K562 (cell line): ENCODE data around the gene CBR4. TPM values are rescaled to one million over a fixed set of nuclear protein-coding genes. Genes with fewer than 3 reads are reported as not detected.

ENCODE experiments used
- ASH1L ChIP-seq: fragments of 450-650 bp; IDR thresholded peaks from 2 replicates; pipeline ENCODE4 v1.6.1; 2018; ENCODE audit warnings: borderline replicate concordance, mild to moderate bottlenecking, low read depth; ENCODE audit not compliant: partially characterized antibody
- CHD2 ChIP-seq: IDR thresholded peaks from 2 replicates; pipeline ENCODE4 v1.6.1; 2011; ENCODE audit warnings: low read depth, low read length
- DNMT1 ChIP-seq: fragments of 450-650 bp; IDR thresholded peaks from 2 replicates; pipeline ENCODE4 v1.6.1; 2016; ENCODE audit warnings: antibody characterized with exemption, mild to moderate bottlenecking
- EP300 ChIP-seq: IDR thresholded peaks from 2 replicates; pipeline ENCODE4 v1.6.1; 2012; ENCODE audit warnings: low read length, improper control_type of control experiment
- HSF4 ChIP-seq: fragments of 250-450 bp; sonication (Bioruptor Pico); IDR thresholded peaks from 2 replicates; pipeline ENCODE4 v2.1.2; 2022; ENCODE audit warnings: mild to moderate bottlenecking, moderate library complexity, borderline replicate concordance
- MXI1 ChIP-seq: IDR thresholded peaks from 2 replicates; pipeline ENCODE4 v1.6.1; 2011; ENCODE audit warnings: low read depth, mild to moderate bottlenecking, improper control_type of control experiment, low read length
- NUFIP1 ChIP-seq: fragments of 450-650 bp; IDR thresholded peaks from 2 replicates; pipeline ENCODE4 v1.6.1; 2018; ENCODE audit not compliant: partially characterized antibody
- SAFB ChIP-seq: fragments of 200-400 bp; formaldehyde crosslinking; IDR thresholded peaks from 2 replicates; pipeline ENCODE4 v1.6.1; 2017; ENCODE audit warnings: low read depth, low read length, borderline replicate concordance
- SIX5 ChIP-seq, 2 experiments: IDR thresholded peaks; 2 replicates each; pipeline ENCODE4 v1.6.1; 2011; ENCODE audit warnings: low read length in 2 of 2, borderline replicate concordance in 1 of 2, low read depth in 1 of 2, mild to moderate bottlenecking in 1 of 2, moderate library complexity in 1 of 2; ENCODE audit not compliant: insufficient read depth in 1 of 2
- YY1 ChIP-seq, 3 experiments: IDR thresholded peaks; 2 replicates each; pipeline ENCODE4 v1.6.1; 2011; ENCODE audit warnings: low read length in 2 of 3, mild to moderate bottlenecking in 2 of 3, moderate library complexity in 2 of 3, borderline replicate concordance in 1 of 3, control low read depth in 1 of 3, low read depth in 1 of 3; ENCODE audit not compliant: insufficient read depth in 3 of 3, insufficient replicate concordance in 2 of 3, control insufficient read depth in 1 of 3, insufficient read length in 1 of 3; ENCODE audit errors: extremely low read depth in 1 of 3
- ZFPM2 ChIP-seq: fragments of 250-450 bp; sonication (Bioruptor Pico); IDR thresholded peaks from 2 replicates; pipeline ENCODE4 v1.5.1; 2022; ENCODE audit warnings: mild to moderate bottlenecking
- ZNF124 ChIP-seq: sonication (generic); formaldehyde crosslinking; IDR thresholded peaks from 2 replicates; pipeline ENCODE4 v1.8.1; 2022; ENCODE audit warnings: missing genetic modification reagents
- polyA plus RNA-seq, 8 experiments: library from polyadenylated mRNA; depleted of rRNA in 4 of 8; stranded (reverse) in 5 of 8; unstranded in 3 of 8; fragments of >200 nt; fragmentation: Nextera tagmentation in 2 of 8; fragmentation: Illumina TruSeq in 1 of 8; extraction: Ambion mirVana in 2 of 8; extraction: Trizol in 1 of 8; gene quantifications; 2 replicates each; pipeline versions ENCODE4 v1.2.1 to v1.2.3, GENCODE V29; 2011 to 2014; ENCODE audit warnings: inconsistent platforms in 1 of 8, missing spikeins in 1 of 8
- total RNA-seq, 7 experiments: library from RNA; depleted of rRNA in 6 of 7; stranded (reverse); fragments of >200 nt in 6 of 7; fragmentation: Illumina TruSeq in 2 of 7; extraction: Trizol in 2 of 7; gene quantifications; 2 replicates each; pipeline versions ENCODE4 v1.2.1 to v1.2.3, GENCODE V29; 2011 to 2021; ENCODE audit warnings: low replicate concordance in 1 of 7
- TF ChIP-seq, protein P1 (sequence below): fragments of 450-650 bp; IDR thresholded peaks from 2 replicates; pipeline ENCODE4 v1.6.1; 2017; ENCODE audit warnings: antibody characterized with exemption, mild to moderate bottlenecking
- TF ChIP-seq, protein P2 (sequence below): fragments of 450-650 bp; IDR thresholded peaks from 2 replicates; pipeline ENCODE4 v1.6.1; 2016; ENCODE audit warnings: low read depth

CBR4 gene
- total and polyA plus RNA-seq, 9 of the 15 experiments (the other 6 are each of a cell fraction or from before 2014, with no cell fraction given): 12.1 to 26.4 (median 18.6) TPM

DNA sequence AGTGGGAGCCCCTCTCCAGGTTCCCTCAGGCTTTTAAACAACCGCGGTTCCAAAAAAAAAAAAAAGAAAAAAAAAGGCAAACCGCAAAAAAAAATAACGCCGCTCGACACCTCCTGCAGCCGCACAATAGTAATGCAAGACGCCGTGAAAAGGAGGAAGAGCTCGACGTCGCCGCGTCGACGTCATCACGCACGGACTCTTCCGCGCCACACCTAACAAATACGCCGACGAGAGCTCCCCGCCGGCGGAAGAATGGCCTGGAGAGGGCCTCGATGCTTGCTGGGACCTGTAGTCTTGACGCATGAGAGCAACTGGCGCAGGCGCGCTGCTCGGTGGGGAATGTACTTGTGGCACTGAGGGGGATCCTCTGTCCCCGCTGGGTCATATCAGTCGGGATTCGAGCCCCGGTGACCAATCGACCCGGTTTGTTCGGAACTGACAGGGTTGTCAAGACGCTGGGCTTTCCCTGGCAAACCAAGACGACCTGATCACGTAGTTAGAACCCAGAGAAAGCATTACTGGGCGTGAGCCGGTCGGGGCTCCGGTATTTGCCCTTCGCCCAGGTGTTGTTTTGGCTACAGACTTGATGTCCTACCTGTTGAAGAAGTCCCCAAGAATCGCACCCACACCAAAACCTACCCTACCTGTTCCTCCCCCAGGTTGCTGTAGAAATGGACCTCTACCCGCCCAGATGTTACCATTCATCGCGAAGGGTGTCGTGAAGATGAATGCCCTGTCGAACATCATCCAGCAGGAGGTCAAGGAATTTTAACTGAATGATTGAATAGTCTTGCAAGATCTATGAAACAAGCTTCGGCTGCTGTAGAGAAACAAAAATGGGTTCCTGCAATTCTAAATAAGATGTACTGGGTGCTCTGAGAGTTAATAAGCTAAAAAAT, at the start of gene CBR4 (continued):
- TF ChIP-seq, protein P1, sequence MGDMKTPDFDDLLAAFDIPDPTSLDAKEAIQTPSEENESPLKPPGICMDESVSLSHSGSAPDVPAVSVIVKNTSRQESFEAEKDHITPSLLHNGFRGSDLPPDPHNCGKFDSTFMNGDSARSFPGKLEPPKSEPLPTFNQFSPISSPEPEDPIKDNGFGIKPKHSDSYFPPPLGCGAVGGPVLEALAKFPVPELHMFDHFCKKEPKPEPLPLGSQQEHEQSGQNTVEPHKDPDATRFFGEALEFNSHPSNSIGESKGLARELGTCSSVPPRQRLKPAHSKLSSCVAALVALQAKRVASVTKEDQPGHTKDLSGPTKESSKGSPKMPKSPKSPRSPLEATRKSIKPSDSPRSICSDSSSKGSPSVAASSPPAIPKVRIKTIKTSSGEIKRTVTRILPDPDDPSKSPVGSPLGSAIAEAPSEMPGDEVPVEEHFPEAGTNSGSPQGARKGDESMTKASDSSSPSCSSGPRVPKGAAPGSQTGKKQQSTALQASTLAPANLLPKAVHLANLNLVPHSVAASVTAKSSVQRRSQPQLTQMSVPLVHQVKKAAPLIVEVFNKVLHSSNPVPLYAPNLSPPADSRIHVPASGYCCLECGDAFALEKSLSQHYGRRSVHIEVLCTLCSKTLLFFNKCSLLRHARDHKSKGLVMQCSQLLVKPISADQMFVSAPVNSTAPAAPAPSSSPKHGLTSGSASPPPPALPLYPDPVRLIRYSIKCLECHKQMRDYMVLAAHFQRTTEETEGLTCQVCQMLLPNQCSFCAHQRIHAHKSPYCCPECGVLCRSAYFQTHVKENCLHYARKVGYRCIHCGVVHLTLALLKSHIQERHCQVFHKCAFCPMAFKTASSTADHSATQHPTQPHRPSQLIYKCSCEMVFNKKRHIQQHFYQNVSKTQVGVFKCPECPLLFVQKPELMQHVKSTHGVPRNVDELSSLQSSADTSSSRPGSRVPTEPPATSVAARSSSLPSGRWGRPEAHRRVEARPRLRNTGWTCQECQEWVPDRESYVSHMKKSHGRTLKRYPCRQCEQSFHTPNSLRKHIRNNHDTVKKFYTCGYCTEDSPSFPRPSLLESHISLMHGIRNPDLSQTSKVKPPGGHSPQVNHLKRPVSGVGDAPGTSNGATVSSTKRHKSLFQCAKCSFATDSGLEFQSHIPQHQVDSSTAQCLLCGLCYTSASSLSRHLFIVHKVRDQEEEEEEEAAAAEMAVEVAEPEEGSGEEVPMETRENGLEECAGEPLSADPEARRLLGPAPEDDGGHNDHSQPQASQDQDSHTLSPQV: 0 out of 2 replicates have a peak, but pooled peaks have one; percentile 39
- TF ChIP-seq ZFPM2 (CRISPR knock-in tag) (no peak), EP300 (0 out of 2 replicates have a peak, but pooled peaks have one; percentile 16), HSF4 (CRISPR knock-in tag) (no peak), NUFIP1 (no peak), ASH1L (no peak), DNMT1 (no peak), SAFB (no peak), MXI1 (no peak), YY1 (IDR thresholded peaks at IDR 0.05; ENCODE audit: borderline replicate concordance in 1 of 3, control insufficient read depth in 1 of 3, extremely low read depth in 1 of 3, insufficient read depth in 3 of 3, insufficient read length in 1 of 3, insufficient replicate concordance in 2 of 3, low read depth in 1 of 3, low read length in 2 of 3) (peak in 2 of 3 experiments; percentile 81 to 87), CHD2 (no peak), ZNF124 (no peak), SIX5 (IDR thresholded peaks at IDR 0.05; ENCODE audit: borderline replicate concordance in 1 of 2, insufficient read depth in 1 of 2, low read depth in 1 of 2, low read length in 2 of 2) (peak; percentile 63 to 73)
- TF ChIP-seq, protein P2, sequence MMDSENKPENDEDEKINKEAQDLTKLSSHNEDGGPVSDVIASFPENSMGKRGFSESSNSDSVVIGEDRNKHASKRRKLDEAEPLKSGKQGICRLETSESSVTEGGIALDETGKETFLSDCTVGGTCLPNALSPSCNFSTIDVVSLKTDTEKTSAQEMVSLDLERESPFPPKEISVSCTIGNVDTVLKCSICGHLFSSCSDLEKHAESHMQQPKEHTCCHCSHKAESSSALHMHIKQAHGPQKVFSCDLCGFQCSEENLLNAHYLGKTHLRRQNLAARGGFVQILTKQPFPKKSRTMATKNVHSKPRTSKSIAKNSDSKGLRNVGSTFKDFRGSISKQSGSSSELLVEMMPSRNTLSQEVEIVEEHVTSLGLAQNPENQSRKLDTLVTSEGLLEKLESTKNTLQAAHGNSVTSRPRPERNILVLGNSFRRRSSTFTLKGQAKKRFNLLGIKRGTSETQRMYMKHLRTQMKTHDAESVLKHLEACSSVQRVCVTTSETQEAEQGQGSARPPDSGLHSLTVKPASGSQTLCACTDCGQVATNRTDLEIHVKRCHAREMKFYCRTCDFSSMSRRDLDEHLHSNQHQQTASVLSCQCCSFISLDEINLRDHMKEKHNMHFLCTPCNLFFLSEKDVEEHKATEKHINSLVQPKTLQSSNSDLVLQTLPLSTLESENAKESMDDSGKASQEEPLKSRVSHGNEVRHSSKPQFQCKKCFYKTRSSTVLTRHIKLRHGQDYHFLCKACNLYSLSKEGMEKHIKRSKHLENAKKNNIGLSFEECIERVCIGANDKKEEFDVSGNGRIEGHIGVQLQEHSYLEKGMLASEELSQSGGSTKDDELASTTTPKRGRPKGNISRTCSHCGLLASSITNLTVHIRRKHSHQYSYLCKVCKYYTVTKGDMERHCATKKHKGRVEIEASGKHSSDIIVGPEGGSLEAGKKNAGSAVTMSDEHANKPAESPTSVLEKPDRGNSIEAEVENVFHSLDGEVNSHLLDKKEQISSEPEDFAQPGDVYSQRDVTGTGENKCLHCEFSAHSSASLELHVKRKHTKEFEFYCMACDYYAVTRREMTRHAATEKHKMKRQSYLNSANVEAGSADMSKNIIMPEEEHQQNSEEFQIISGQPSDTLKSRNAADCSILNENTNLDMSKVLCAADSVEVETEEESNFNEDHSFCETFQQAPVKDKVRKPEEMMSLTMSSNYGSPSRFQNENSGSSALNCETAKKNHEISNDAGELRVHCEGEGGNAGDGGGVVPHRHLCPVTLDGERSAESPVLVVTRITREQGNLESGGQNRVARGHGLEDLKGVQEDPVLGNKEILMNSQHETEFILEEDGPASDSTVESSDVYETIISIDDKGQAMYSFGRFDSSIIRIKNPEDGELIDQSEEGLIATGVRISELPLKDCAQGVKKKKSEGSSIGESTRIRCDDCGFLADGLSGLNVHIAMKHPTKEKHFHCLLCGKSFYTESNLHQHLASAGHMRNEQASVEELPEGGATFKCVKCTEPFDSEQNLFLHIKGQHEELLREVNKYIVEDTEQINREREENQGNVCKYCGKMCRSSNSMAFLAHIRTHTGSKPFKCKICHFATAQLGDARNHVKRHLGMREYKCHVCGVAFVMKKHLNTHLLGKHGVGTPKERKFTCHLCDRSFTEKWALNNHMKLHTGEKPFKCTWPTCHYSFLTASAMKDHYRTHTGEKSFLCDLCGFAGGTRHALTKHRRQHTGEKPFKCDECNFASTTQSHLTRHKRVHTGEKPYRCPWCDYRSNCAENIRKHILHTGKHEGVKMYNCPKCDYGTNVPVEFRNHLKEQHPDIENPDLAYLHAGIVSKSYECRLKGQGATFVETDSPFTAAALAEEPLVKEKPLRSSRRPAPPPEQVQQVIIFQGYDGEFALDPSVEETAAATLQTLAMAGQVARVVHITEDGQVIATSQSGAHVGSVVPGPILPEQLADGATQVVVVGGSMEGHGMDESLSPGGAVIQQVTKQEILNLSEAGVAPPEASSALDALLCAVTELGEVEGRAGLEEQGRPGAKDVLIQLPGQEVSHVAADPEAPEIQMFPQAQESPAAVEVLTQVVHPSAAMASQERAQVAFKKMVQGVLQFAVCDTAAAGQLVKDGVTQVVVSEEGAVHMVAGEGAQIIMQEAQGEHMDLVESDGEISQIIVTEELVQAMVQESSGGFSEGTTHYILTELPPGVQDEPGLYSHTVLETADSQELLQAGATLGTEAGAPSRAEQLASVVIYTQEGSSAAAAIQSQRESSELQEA: no peak
